ENCODE measurements around the gene HIPK2.

HIPK2 gene

DNA sequence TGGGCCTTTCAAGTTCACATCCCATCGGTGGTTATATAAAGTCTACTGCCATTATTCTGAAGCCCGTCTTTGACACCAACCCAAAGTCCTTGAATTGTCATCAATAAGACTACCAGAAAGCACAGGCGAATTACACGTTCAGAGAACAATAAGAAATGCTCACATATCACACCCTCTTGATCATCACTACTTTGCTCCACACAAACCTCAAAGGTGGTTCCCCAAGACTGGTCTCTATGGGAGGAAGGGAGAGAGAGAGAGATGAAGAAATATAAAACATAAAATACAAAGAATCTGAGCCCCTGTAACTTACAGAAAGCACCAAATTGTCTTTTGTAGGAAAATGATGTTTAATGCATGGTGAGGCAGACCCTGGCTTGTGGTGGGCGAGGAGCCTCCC is 4.4 kb downstream of the HIPK2 start:
- Histone ChIP-seq H3K27me3 (ENCODE audit: insufficient read depth, low read length) (peaks cover 7% of the 10 kb centered on the region; the same call in 1 of the 2 replicates), H2AFZ (ENCODE audit: low read length) (no peak overlapping the region), H3F3A (ENCODE audit: insufficient read depth, low read length) (no peaks in the 10 kb centered on the region), H3K27ac (ENCODE audit: low read depth, low read length, poor library complexity, severe bottlenecking) (no peak overlapping the region), H3K79me2 (ENCODE audit: insufficient read depth, low read length) (no peaks in the 10 kb centered on the region), H3K9me2 (ENCODE audit: low read depth, low read length) (no peaks in the 10 kb centered on the region), H3K9ac (ENCODE audit: low read length) (no peak overlapping the region), H4K20me1 (ENCODE audit: insufficient read depth, low read length) (no peaks in the 10 kb centered on the region), H3K4me2 (ENCODE audit: low read length) (no peak overlapping the region), H3K9me3 (ENCODE audit: low read length) (no peaks in the 10 kb centered on the region), H3K4me3 (ENCODE audit: low read depth, low read length, poor library complexity, severe bottlenecking) (no peak overlapping the region), H3K4me1 (ENCODE audit: insufficient read depth, low read length, severe bottlenecking) (peaks cover 13% of the 10 kb centered on the region), H3K36me3 (ENCODE audit: insufficient read depth, low read length) (no peaks in the 10 kb centered on the region)
- TF ChIP-seq EZH2 (IDR thresholded peaks at IDR 0.05; ENCODE audit: borderline replicate concordance, low read length), result no peak
- TF ChIP-seq, protein P1, sequence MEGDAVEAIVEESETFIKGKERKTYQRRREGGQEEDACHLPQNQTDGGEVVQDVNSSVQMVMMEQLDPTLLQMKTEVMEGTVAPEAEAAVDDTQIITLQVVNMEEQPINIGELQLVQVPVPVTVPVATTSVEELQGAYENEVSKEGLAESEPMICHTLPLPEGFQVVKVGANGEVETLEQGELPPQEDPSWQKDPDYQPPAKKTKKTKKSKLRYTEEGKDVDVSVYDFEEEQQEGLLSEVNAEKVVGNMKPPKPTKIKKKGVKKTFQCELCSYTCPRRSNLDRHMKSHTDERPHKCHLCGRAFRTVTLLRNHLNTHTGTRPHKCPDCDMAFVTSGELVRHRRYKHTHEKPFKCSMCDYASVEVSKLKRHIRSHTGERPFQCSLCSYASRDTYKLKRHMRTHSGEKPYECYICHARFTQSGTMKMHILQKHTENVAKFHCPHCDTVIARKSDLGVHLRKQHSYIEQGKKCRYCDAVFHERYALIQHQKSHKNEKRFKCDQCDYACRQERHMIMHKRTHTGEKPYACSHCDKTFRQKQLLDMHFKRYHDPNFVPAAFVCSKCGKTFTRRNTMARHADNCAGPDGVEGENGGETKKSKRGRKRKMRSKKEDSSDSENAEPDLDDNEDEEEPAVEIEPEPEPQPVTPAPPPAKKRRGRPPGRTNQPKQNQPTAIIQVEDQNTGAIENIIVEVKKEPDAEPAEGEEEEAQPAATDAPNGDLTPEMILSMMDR (IDR thresholded peaks at IDR 0.05; ENCODE audit: low read length), result no peak

DNA sequence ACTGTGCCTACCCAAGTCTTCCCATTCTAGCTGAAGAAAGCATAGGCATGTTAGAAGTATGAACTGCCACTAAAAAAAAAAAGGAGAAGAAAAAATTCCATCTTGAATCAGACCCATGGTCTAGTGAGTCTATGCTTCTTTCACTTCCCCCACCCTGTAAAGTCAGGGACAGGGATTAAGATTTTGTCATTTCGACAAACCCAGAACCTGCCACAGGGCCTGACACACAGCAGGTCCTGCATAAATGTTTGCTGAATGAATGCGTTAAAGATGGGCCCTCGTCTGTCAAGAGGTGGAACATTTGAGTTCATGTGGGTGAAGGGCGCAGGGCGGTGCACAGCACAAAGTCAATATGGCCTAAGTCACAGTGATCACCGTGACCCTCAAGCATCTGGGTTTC is 4.9 kb downstream of the HIPK2 start:
- H3K4me2 ChIP-seq (ENCODE audit: low read length), result no peak overlapping the region
- no peaks in the 10 kb centered on the region for H3K79me2 ChIP-seq (ENCODE audit: insufficient read depth, low read length)
- no peak overlapping the region for H2AFZ ChIP-seq (ENCODE audit: low read length)
- no peaks in the 10 kb centered on the region for H4K20me1 ChIP-seq (ENCODE audit: insufficient read depth, low read length)
- no peaks in the 10 kb centered on the region for H3F3A ChIP-seq (ENCODE audit: insufficient read depth, low read length)
- peaks cover 10% of the 10 kb centered on the region for H3K4me1 ChIP-seq (ENCODE audit: insufficient read depth, low read length, severe bottlenecking)
- no peak overlapping the region for H3K4me3 ChIP-seq (ENCODE audit: low read depth, low read length, poor library complexity, severe bottlenecking)
- H3K9me2 ChIP-seq (ENCODE audit: low read depth, low read length), result no peaks in the 10 kb centered on the region
- no peak overlapping the region for H3K9ac ChIP-seq (ENCODE audit: low read length)
- H3K27me3 ChIP-seq (ENCODE audit: insufficient read depth, low read length), result peaks cover 7% of the 10 kb centered on the region; the same call in 1 of the 2 replicates
- TF ChIP-seq, protein P1 (IDR thresholded peaks at IDR 0.05; ENCODE audit: low read length), result no peak
- TF ChIP-seq EZH2 (IDR thresholded peaks at IDR 0.05; ENCODE audit: borderline replicate concordance, low read length), result no peak
- no peaks in the 10 kb centered on the region for H3K9me3 ChIP-seq (ENCODE audit: low read length)
- no peaks in the 10 kb centered on the region for H3K36me3 ChIP-seq (ENCODE audit: insufficient read depth, low read length)
- no peak overlapping the region for H3K27ac ChIP-seq (ENCODE audit: low read depth, low read length, poor library complexity, severe bottlenecking)

- Histone ChIP-seq H3K9me3 (ENCODE audit: low read length) (no peaks in the 10 kb centered on the region), H3K36me3 (ENCODE audit: insufficient read depth, low read length) (no peaks in the 10 kb centered on the region), H3K27ac (ENCODE audit: low read depth, low read length, poor library complexity, severe bottlenecking) (no peak overlapping the region), H3F3A (ENCODE audit: insufficient read depth, low read length) (no peaks in the 10 kb centered on the region), H3K4me1 (ENCODE audit: insufficient read depth, low read length, severe bottlenecking) (peaks cover 10% of the 10 kb centered on the region), H3K9me2 (ENCODE audit: low read depth, low read length) (no peaks in the 10 kb centered on the region), H2AFZ (ENCODE audit: low read length) (no peak overlapping the region), H3K79me2 (ENCODE audit: insufficient read depth, low read length) (no peaks in the 10 kb centered on the region), H3K4me2 (ENCODE audit: low read length) (no peak overlapping the region), H3K4me3 (ENCODE audit: low read depth, low read length, poor library complexity, severe bottlenecking) (no peak overlapping the region), H3K9ac (ENCODE audit: low read length) (no peak overlapping the region), H4K20me1 (ENCODE audit: insufficient read depth, low read length) (no peaks in the 10 kb centered on the region), H3K27me3 (ENCODE audit: insufficient read depth, low read length) (peaks cover 7% of the 10 kb centered on the region; the same call in 1 of the 2 replicates)
- TF ChIP-seq EZH2 (IDR thresholded peaks at IDR 0.05; ENCODE audit: borderline replicate concordance, low read length), result no peak
Observed at GRCh38 chr7:139772115-139772514, 5.7 kb downstream of the HIPK2 start.

All from OCI-LY1 (cell line).